Measurements from ENCODE around the gene ABCA9. TPM values are rescaled to one million over a fixed set of nuclear protein-coding genes. Genes with fewer than 3 reads are reported as not detected.

ABCA9 gene
- polyA plus RNA-seq, 1 donor from 2014 or later, result 0.69 TPM

- H3F3A ChIP-seq (ENCODE audit: insufficient read depth, low read length, poor library complexity, severe bottlenecking), result no peaks in the 10 kb centered on the region
- no peaks in the 10 kb centered on the region for H3K36me3 ChIP-seq (ENCODE audit: insufficient read depth, low read length)
- no peaks in the 10 kb centered on the region for H3K79me2 ChIP-seq (replicated peaks; ENCODE audit: insufficient read depth, low read length)
- H3K27me3 ChIP-seq (ENCODE audit: insufficient read depth, low read depth, low read length), result no peaks in the 10 kb centered on the region
- no peak overlapping the region for H3K9ac ChIP-seq (ENCODE audit: low read length)
- H3K4me3 ChIP-seq (ENCODE audit: low read length), result no peak overlapping the region
- no peaks in the 10 kb centered on the region for H4K20me1 ChIP-seq (ENCODE audit: insufficient read depth)
- no peaks in the 10 kb centered on the region for H3K9me3 ChIP-seq (ENCODE audit: low read length)
- no peak overlapping the region for H2AFZ ChIP-seq (ENCODE audit: low read depth, low read length)
- no peak overlapping the region for H3K4me2 ChIP-seq (ENCODE audit: low read length)
- H3K9me2 ChIP-seq (ENCODE audit: insufficient read depth, low read length), result no peaks in the 10 kb centered on the region
- no peak overlapping the region for H3K27ac ChIP-seq (ENCODE audit: low read length)
- TF ChIP-seq RAD21 (conservative IDR thresholded peaks at IDR 0.05) (no peak), TAF1 (IDR thresholded peaks at IDR 0.05; ENCODE audit: low read depth) (no peak), MXI1 (conservative IDR thresholded peaks at IDR 0.05; ENCODE audit: poor library complexity, severe bottlenecking) (no peak), EZH2 (IDR thresholded peaks at IDR 0.05; ENCODE audit: borderline replicate concordance, insufficient read depth, low read length, poor library complexity, severe bottlenecking) (no peak), POLR2AphosphoS5 (IDR thresholded peaks at IDR 0.05) (no peak), CTCF (IDR thresholded peaks at IDR 0.05; ENCODE audit: poor library complexity, severe bottlenecking) (no peak), SMC3 (conservative IDR thresholded peaks at IDR 0.05; ENCODE audit: poor library complexity) (no peak), EP300 (conservative IDR thresholded peaks at IDR 0.05; ENCODE audit: poor library complexity, severe bottlenecking) (no peak), REST (IDR thresholded peaks at IDR 0.05; ENCODE audit: borderline replicate concordance) (no peak)
Observed at GRCh38 chr17:69042308-69042707, 18.4 kb downstream of the ABCA9 start.

- Histone ChIP-seq H3K4me3 (ENCODE audit: low read length) (no peak overlapping the region), H3K9me3 (ENCODE audit: low read length) (no peaks in the 10 kb centered on the region), H2AFZ (ENCODE audit: low read depth, low read length) (no peak overlapping the region), H3K27me3 (ENCODE audit: insufficient read depth, low read depth, low read length) (no peaks in the 10 kb centered on the region), H3K9ac (ENCODE audit: low read length) (no peak overlapping the region), H3K4me2 (ENCODE audit: low read length) (no peak overlapping the region), H3F3A (ENCODE audit: insufficient read depth, low read length, poor library complexity, severe bottlenecking) (no peaks in the 10 kb centered on the region), H3K79me2 (replicated peaks; ENCODE audit: insufficient read depth, low read length) (no peaks in the 10 kb centered on the region), H4K20me1 (ENCODE audit: insufficient read depth) (no peaks in the 10 kb centered on the region), H3K36me3 (ENCODE audit: insufficient read depth, low read length) (no peaks in the 10 kb centered on the region), H3K27ac (ENCODE audit: low read length) (no peak overlapping the region), H3K9me2 (ENCODE audit: insufficient read depth, low read length) (no peaks in the 10 kb centered on the region)
- TF ChIP-seq EZH2 (IDR thresholded peaks at IDR 0.05; ENCODE audit: borderline replicate concordance, insufficient read depth, low read length, poor library complexity, severe bottlenecking), result no peak
- no peak for TF ChIP-seq MXI1 (conservative IDR thresholded peaks at IDR 0.05; ENCODE audit: poor library complexity, severe bottlenecking)
- TF ChIP-seq TAF1 (IDR thresholded peaks at IDR 0.05; ENCODE audit: low read depth), result no peak
- TF ChIP-seq CTCF (IDR thresholded peaks at IDR 0.05; ENCODE audit: poor library complexity, severe bottlenecking), result no peak
- TF ChIP-seq EP300 (conservative IDR thresholded peaks at IDR 0.05; ENCODE audit: poor library complexity, severe bottlenecking), result no peak
- TF ChIP-seq REST (IDR thresholded peaks at IDR 0.05; ENCODE audit: borderline replicate concordance), result no peak
- no peak for TF ChIP-seq POLR2AphosphoS5 (IDR thresholded peaks at IDR 0.05)
- TF ChIP-seq RAD21 (conservative IDR thresholded peaks at IDR 0.05), result no peak
- no peak for TF ChIP-seq SMC3 (conservative IDR thresholded peaks at IDR 0.05; ENCODE audit: poor library complexity)
Observed at GRCh38 chr17:69031839-69032238, 28.9 kb downstream of the ABCA9 start.

All from neural cell (in vitro differentiated cells).